GM19328 (cell line): ENCODE data around the gene SUSD4.

Experiments used
- ATAC-seq: cut with Tn5 transposase; IDR thresholded peaks from one replicate; pipeline ENCODE4 v1.9.1; 2021; ENCODE audit warnings: mild to moderate bottlenecking, moderate library complexity; ENCODE audit not compliant: unreplicated experiment

Gene SUSD4

DNA sequence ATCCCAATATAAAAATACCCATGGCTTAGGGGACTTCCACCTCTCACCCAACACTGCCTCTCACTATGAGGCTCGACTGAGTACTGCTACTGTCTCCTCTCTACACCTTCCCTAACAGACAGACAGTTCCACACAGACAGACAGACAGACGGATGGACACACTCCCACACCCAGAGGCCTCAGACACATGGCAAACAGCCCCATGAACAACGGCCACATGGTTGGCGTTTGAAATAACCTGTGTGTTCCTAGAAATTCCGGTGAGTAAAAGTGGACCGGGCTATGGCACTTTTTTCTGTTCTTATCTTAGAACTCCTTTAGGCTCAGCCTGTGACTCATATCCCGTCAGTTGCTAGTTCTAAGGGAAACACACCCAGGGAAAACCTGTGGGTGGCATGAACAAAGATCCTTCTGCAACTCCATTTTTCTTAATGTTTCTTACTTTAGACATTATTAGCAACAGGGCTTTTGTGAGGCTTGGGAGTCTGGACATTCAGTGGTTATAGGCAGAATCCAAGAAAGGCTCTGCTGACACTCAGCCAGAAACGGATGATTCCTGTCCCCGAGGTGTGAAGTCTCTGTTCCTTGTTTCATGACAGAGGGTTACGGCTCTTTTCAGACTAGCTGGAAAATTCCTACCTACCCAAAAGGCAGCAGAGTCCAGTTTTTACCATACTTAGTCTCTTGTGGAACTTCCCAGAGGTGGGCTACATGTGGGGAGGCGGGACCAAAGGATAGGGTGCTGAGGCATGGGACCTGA is 130.4 kb downstream of the SUSD4 start:
- no peak for ATAC-seq

GRCh38 chr1:223233019-223233409 is 131.0 kb downstream of the SUSD4 start:
- no peak for ATAC-seq

DNA sequence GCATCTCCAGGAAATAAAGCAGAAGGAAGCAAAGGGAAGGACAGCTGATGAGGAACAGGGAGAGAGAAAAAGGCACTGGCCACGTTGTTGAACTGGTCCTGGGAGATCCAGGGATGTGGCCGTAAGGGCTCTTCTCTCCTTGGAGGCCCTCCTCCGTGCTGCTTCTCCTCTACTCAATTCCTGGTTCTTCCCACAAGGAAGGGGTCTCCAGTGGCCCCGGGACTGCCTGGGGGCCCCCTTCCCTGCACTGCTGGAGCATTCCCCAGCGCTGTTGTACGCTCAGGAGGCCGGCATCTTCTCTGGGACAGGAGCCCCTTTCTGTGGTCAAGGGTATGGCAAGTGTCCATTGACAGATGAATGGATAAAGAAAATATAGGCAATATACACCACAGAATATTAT is 132.4 kb downstream of the SUSD4 start:
- no peak for ATAC-seq

DNA sequence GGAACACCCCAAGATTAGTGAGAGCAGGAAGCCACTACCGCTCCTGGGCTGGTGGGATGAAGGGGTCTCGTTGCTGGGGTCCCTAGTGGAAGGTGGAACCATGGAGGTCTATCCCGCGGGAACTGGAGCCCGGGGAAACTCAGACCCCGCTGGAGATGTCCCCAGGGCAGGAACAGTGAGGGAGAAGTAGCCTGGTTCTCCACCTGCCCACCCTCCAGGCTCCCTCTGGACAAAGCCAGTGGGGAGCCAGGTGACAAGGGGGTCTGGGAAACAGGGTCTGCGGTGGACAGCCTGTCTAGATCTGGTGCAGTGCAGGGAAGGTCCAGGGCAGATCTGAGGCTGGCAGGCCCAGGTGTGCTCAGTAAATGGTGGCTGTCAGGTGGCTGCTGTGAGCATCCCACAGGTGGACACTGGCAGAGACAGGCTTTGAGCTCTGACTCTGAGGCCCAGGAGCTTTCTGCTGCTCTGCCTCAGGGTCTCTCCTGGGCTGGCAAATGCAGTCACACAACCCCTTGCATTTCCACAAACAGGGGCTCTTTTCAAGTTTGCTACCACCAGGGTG is 132.9 kb downstream of the SUSD4 start:
- no peak for ATAC-seq

GRCh38 chr1:223230161-223230881 is 133.7 kb downstream of the SUSD4 start:
- ATAC-seq, result no peak

DNA sequence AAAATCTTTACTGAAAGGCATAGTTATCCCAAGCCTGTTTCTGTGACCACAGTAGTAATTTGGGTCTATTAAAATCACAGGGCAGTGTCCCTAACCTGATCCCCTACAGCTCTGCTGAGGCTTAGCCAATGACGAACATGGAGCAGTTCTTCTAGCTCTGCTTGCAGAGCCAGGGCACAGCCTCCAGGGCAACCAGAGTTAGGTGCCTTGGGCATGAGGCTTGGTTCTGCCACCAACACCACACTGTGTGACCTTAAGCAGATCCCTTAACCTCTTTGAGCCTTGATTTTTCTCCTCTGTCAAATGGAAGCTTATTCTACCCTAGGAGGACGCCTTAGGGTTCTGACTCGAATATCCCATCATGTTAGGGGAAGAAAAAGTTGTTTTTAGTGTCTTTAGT is 134.2 kb downstream of the SUSD4 start:
- ATAC-seq, result no peak

- ATAC-seq, result no peak
These were observed 134.9 kb downstream of the SUSD4 start for GRCh38 chr1:223228931-223229528.

GRCh38 chr1:223228201-223228600 is 135.8 kb downstream of the SUSD4 start:
- no peak for ATAC-seq

- ATAC-seq, result no peak
These were observed 136.3 kb downstream of the SUSD4 start for GRCh38 chr1:223227486-223228196.

DNA sequence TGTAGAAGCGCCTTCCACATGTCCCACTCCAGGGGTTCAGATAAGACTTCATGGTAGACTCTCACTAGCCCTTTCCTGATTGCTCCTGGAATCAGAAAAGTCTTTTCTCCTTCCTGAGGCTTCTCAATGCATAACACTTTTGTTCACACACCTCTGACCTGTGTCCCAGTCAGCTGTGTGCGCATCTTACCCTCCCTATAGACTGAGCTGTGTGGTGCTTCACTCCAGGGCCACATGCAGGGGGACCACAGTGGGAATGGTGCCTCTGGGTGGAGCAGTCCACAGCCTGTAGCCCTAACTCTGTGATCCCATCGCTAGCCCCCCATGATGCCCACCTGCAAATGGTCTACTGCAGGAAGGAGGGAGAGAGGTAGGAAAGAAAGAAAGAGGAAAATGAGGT is 136.9 kb downstream of the SUSD4 start:
- ATAC-seq, result no peak

DNA sequence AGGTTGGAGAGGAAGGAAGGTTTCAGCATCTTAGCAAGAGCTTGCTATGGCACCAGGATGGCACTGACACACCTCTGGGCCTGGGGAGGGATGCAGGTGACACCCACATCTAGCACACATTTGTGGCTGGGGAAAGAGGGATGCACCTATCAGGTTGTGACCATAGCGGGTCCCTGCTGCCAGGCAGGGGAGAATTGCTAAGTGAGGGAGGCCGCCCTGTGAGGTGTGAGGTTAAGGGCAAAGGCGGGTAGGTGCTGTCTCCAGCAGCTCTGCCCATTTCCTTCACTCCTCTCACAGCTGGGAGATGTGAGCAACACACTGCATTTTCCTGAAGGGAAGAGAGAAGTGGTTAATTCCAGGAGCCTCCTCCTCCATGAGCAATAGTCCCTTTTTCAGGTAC is 137.7 kb downstream of the SUSD4 start:
- ATAC-seq, result no peak

DNA sequence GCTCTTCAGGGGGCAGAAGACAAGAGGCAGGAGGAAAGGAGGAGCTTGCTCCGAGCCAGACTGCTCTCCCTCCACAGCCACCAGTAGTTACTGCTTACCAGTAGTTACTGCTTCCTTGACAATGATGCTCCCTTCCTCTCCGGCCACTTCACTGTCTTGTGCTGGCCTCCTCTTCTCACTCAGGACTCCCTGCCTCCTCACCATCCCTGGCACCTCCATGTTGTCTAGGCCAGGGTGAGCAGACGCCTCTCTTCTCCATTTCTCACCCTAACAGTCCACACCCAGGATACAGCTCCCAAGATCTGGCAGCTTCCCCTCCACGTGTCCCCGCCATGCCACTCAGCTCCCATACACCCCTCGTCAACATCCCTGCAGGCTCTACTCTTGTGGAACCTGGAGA is 138.5 kb downstream of the SUSD4 start:
- ATAC-seq, result no peak

GRCh38 chr1:223225061-223225460 is 138.9 kb downstream of the SUSD4 start:
- ATAC-seq, result no peak

- ATAC-seq, result no peak
These were observed 139.5 kb downstream of the SUSD4 start for GRCh38 chr1:223224465-223224864.

- ATAC-seq, result no peak
These were observed 140.6 kb downstream of the SUSD4 start for GRCh38 chr1:223223091-223223995.

DNA sequence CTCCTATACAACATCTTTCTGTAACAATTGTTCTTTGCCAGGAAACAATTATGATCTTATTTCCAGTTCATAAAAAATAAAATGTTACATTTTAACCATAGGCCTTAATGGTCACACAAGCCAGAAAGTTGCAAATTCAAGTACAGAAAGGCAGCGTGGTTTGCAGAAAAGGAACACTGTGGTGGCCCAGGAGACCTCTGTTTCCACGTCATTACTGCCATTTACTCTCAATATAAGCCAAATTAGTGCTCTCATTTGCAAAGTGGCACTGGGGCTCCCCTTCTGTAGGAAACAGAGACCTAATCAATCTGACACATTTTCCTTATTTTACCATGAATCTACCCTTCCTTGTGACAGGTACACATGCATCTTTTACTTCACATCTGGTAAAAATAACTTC is 141.6 kb downstream of the SUSD4 start:
- ATAC-seq, result no peak

- ATAC-seq, result no peak
These were observed 142.3 kb downstream of the SUSD4 start for GRCh38 chr1:223221686-223222085.

DNA sequence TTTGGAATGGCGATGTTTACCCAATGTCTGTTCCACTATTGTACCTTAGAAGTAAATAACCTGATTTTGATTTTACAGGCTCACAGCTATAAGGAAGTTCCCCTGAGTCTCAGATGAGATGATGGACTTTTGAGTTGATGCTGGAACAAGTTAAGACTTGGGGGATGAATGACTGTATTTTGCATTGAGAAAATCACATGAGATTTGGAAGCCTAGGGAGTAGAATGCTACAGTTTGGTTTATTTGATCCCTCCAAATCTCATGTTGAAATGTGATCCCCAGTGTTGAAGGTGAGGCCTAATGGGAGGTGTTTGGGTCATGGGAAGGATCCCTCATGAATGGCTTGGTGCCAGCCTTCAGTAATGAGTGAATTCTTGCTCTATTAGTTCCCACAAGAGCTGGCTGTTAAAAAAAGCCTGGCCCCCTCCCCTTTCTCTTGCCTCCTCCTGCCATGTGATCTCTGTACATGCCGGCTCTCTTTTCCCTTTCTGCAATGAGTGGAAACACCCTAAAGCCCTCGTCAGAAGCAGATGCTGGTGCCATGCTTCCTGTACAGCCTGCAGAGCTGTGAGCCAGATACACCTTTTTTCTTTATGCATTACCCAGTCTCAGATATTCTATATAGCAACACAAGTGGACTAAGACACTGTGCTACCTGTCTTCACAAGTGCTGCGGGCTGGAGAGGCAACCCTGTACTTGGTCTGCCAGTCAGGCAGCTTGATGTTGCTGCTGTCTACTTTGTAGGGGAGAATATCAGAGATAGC is 143.9 kb downstream of the SUSD4 start:
- no peak for ATAC-seq

GRCh38 chr1:223219318-223219635 is 144.7 kb downstream of the SUSD4 start:
- ATAC-seq, result no peak

DNA sequence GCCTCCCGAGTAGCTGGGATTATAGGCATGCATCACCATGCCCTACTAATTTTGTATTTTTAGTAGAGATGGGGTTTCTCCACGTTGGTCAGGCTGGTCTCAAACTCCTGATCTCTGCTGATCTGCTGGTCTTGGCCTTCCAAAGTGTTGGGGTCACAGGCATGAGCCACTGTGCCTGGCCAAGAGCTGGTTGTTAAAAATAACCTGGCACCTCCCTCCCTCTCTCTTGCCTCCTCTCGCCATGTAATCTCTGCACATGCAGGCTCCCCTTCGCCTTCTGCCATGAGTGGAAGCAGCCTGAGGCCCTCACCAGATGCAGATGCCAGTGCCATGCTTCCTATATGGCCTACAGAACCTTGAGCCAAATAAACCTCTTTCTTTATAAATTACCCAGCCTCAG is 146.2 kb downstream of the SUSD4 start:
- no peak for ATAC-seq
